OCI-LY7 (cell line): Measurements from ENCODE around the gene ALDH7A1. TPM values are rescaled to one million over a fixed set of nuclear protein-coding genes. Genes with fewer than 3 reads are reported as not detected.

ENCODE experiments used
- BruUV-seq: library from RNA; stranded (reverse); fragments of 400-500 nt; replicated peaks from 2 replicates; lab custom pipeline; 2021; lab: Mats Ljungman, UMichigan
- CTCF ChIA-PET: fragments of 300-600 bp; sonication (Branson Sonifier 250); formaldehyde crosslinking; loops from one replicate; lab custom pipeline; 2022; ENCODE audit warnings: antibody characterized with exemption; ENCODE audit not compliant: unreplicated experiment; lab: Charles Lee
- POLR2A ChIA-PET: fragments of 300-600 bp; sonication (Branson Sonifier 250); formaldehyde crosslinking; loops from one replicate; lab custom pipeline; 2022; ENCODE audit warnings: antibody characterized with exemption; lab: Charles Lee
- DNase-seq: peaks from one replicate; pipeline ENCODE4 v3.0.0-alpha.2; 2015; ENCODE audit warnings: low spot score
- H2AFZ ChIP-seq: fragments of 200-600 bp; sonication (generic), shearing (Covaris generic); 2 replicates; pipeline ENCODE4 v1.6.1; 2014; ENCODE audit warnings: mild to moderate bottlenecking, antibody characterized with exemption, low read length, moderate library complexity
- H3K27ac ChIP-seq: fragments of 200-600 bp; sonication (generic); 2 replicates; pipeline ENCODE4 v1.5.1; 2014; ENCODE audit warnings: mixed run types, low read depth, mild to moderate bottlenecking, moderate library complexity, low read length, inconsistent platforms; ENCODE audit not compliant: poor library complexity, severe bottlenecking
- H3K36me3 ChIP-seq: fragments of 200-600 bp; sonication (generic); 2 replicates; pipeline ENCODE4 v1.6.1; 2014; ENCODE audit warnings: mild to moderate bottlenecking, antibody characterized with exemption, low read length, moderate library complexity, mixed read lengths; ENCODE audit not compliant: insufficient read depth
- H3K4me1 ChIP-seq: fragments of 200-600 bp; sonication (generic); 2 replicates; pipeline ENCODE4 v1.5.1; 2014; ENCODE audit warnings: mild to moderate bottlenecking, low read length; ENCODE audit not compliant: insufficient read depth, poor library complexity, severe bottlenecking
- H3K4me2 ChIP-seq: fragments of 200-600 bp; sonication (generic); 2 replicates; pipeline ENCODE4 v1.6.1; 2014; ENCODE audit warnings: mild to moderate bottlenecking, low read length
- H3K4me3 ChIP-seq: fragments of 200-600 bp; sonication (generic); 2 replicates; pipeline ENCODE4 v1.5.1; 2014; ENCODE audit warnings: mild to moderate bottlenecking, low read depth, low read length; ENCODE audit not compliant: poor library complexity, severe bottlenecking
- H3K79me2 ChIP-seq: fragments of 200-600 bp; sonication (generic); 2 replicates; pipeline ENCODE4 v1.6.1; 2016; ENCODE audit warnings: low read depth, mild to moderate bottlenecking, low read length, moderate library complexity, mixed read lengths; ENCODE audit not compliant: insufficient read depth
- H3K9me2 ChIP-seq: fragments of 200-600 bp; sonication (generic); 2 replicates; pipeline ENCODE4 v1.6.1; 2016; ENCODE audit warnings: mild to moderate bottlenecking, low read length, mixed read lengths; ENCODE audit not compliant: insufficient read depth
- H3K9me3 ChIP-seq: fragments of 200-600 bp; sonication (generic); 2 replicates; pipeline ENCODE4 v1.6.1; 2014; ENCODE audit warnings: mild to moderate bottlenecking, mixed run types, low read length, mixed read lengths
- H4K20me1 ChIP-seq: fragments of 200-600 bp; sonication (generic); 2 replicates; pipeline ENCODE4 v1.6.1; 2014; ENCODE audit warnings: mild to moderate bottlenecking, antibody characterized with exemption, low read length, moderate library complexity, mixed read lengths; ENCODE audit not compliant: insufficient read depth
- CTCF ChIP-seq: fragments of 200-600 bp; sonication (generic); conservative IDR thresholded peaks from 2 replicates; pipeline ENCODE4 v1.5.1; 2014; ENCODE audit warnings: mild to moderate bottlenecking, antibody characterized with exemption, low read length, moderate library complexity, mixed read lengths
- EZH2phosphoT487 ChIP-seq: fragments of 200-600 bp; sonication (generic); IDR thresholded peaks from 2 replicates; pipeline ENCODE4 v1.6.1; 2018; ENCODE audit warnings: low read depth, borderline replicate concordance, mild to moderate bottlenecking, mixed run types, antibody characterized with exemption, low read length, moderate library complexity, mixed read lengths
- intact Hi-C: fragments of 100-400 bp; cut with micrococcal nuclease; formaldehyde crosslinking; loops from one replicate; pipeline ENCODE4 v1.10.0; 2022; ENCODE audit not compliant: unreplicated experiment
- total RNA-seq, 2 experiments: library from RNA; depleted of rRNA in 1 of 2; stranded (reverse); fragments of >200 nt in 1 of 2; shearing (Covaris generic) in 1 of 2; gene quantifications; 2 replicates each; pipeline ENCODE4 v1.2.3, GENCODE V29; 2014 to 2022

The ALDH7A1 gene
- total RNA-seq, 2 experiments from 2014 or later = not detected

- no peaks in the 10 kb centered on the region for H4K20me1 ChIP-seq
- CTCF ChIA-PET = no interaction called here
- H3K27ac ChIP-seq = no peak overlapping the region
- intact Hi-C loops = no loop called here
- H3K79me2 ChIP-seq = no peaks in the 10 kb centered on the region
- H3K9me2 ChIP-seq = no peaks in the 10 kb centered on the region
- POLR2A ChIA-PET = no interaction called here
- no peaks in the 10 kb centered on the region for H3K36me3 ChIP-seq
- DNase-seq = no peak
- no peak overlapping the region for H3K4me3 ChIP-seq
- H3K9me3 ChIP-seq = no peaks in the 10 kb centered on the region
- no TSS peak for BruUV-seq
- TF ChIP-seq CTCF (no peak), EZH2phosphoT487 (no peak)
- peak overlapping the region; percentile 66; the same call in 1 of the 2 replicates for H2AFZ ChIP-seq
- no peak overlapping the region for H3K4me2 ChIP-seq
- peaks cover 6% of the 10 kb centered on the region for H3K4me1 ChIP-seq
These were observed 85.7 kb downstream of the ALDH7A1 start for GRCh38 chr5:126509339-126509738.

GRCh38 chr5:126508962-126509279 is 86.1 kb downstream of the ALDH7A1 start:
- intact Hi-C loops = no loop called here
- Histone ChIP-seq H3K9me2 (no peaks in the 10 kb centered on the region), H3K4me2 (no peak overlapping the region), H3K4me1 (peaks cover 6% of the 10 kb centered on the region), H3K36me3 (no peaks in the 10 kb centered on the region), H2AFZ (peak overlapping the region; percentile 66; the same call in 1 of the 2 replicates), H4K20me1 (no peaks in the 10 kb centered on the region), H3K4me3 (no peak overlapping the region), H3K79me2 (no peaks in the 10 kb centered on the region), H3K27ac (no peak overlapping the region), H3K9me3 (no peaks in the 10 kb centered on the region)
- TF ChIP-seq EZH2phosphoT487 = no peak
- no peak for TF ChIP-seq CTCF
- POLR2A ChIA-PET = no interaction called here
- peak; percentile 27 for DNase-seq
- CTCF ChIA-PET = no interaction called here
- BruUV-seq = no TSS peak

- Histone ChIP-seq H3K9me2 (no peaks in the 10 kb centered on the region), H3K36me3 (no peaks in the 10 kb centered on the region), H3K79me2 (no peaks in the 10 kb centered on the region), H4K20me1 (no peaks in the 10 kb centered on the region), H3K27ac (no peak overlapping the region), H3K4me2 (no peak overlapping the region), H3K9me3 (no peaks in the 10 kb centered on the region), H3K4me3 (no peak overlapping the region), H3K4me1 (peaks cover 6% of the 10 kb centered on the region), H2AFZ (peak overlapping the region; percentile 66; the same call in 1 of the 2 replicates)
- DNase-seq = no peak
- POLR2A ChIA-PET = no interaction called here
- CTCF ChIA-PET = no interaction called here
- BruUV-seq = no TSS peak
- intact Hi-C loops = no loop called here
- TF ChIP-seq CTCF (no peak), EZH2phosphoT487 (no peak)
These were observed 86.6 kb downstream of the ALDH7A1 start for GRCh38 chr5:126508251-126508961.
